AG04450 (cell line): Measurements from ENCODE around the gene GOLGA6L7. TPM values are rescaled to one million over a fixed set of nuclear protein-coding genes. Genes with fewer than 3 reads are reported as not detected.
"Not testable (repeated sequence)": the region's sequence is repeated elsewhere in the genome, so short reads cannot be mapped to it uniquely, and the experiment has no call there.

Experiments
- CTCF ChIA-PET: fragments of 300-600, 350-600 bp; formaldehyde crosslinking; extraction: SDS; loops from one replicate; lab custom pipeline; 2022; ENCODE audit warnings: antibody characterized with exemption, inconsistent platforms; lab: Charles Lee
- POLR2A ChIA-PET: fragments of 350-600 bp; formaldehyde crosslinking; extraction: SDS; loops from one replicate; lab custom pipeline; 2021; ENCODE audit warnings: antibody characterized with exemption, inconsistent platforms; lab: Yijun Ruan, JAX
- DNase-seq: peaks from one replicate; pipeline ENCODE4 v3.0.0-alpha.2; 2011; ENCODE audit warnings: low read depth, low spot score
- H3K27ac ChIP-seq: one replicate; pipeline ENCODE4 v1.5.1; 2012; ENCODE audit warnings: low read depth, low read length, control low read depth
- H3K27me3 ChIP-seq: one replicate; pipeline ENCODE4 v1.6.0; 2012; ENCODE audit warnings: low read length; ENCODE audit not compliant: control insufficient read depth, insufficient read depth
- H3K4me3 ChIP-seq: 2 replicates; pipeline ENCODE4 v1.5.1; 2011; ENCODE audit warnings: mild to moderate bottlenecking, low read depth, low read length, control low read depth
- H3K9me3 ChIP-seq: 2 replicates; pipeline ENCODE4 v1.5.1; 2012; ENCODE audit warnings: low read length; ENCODE audit not compliant: control insufficient read depth, insufficient read depth
- polyA plus RNA-seq: library from polyadenylated mRNA; depleted of rRNA; stranded (reverse); fragments of >200 nt; gene quantifications from 2 replicates; pipeline ENCODE4 v1.2.3, GENCODE V29; 2011

Gene GOLGA6L7
- polyA plus RNA-seq, 1 experiment = not detected

GRCh38 chr15:28847247-28847646, 1.2 kb downstream of the GOLGA6L7 start:
- H3K4me3 ChIP-seq, POLR2A ChIA-PET, H3K27ac ChIP-seq, CTCF ChIA-PET, H3K9me3 ChIP-seq, H3K27me3 ChIP-seq, DNase-seq: not testable (repeated sequence)

- H3K9me3 ChIP-seq, H3K4me3 ChIP-seq, DNase-seq, POLR2A ChIA-PET, H3K27me3 ChIP-seq, H3K27ac ChIP-seq, CTCF ChIA-PET: not testable (repeated sequence)
These were observed 4.3 kb downstream of the GOLGA6L7 start for GRCh38 chr15:28844147-28844546.

GRCh38 chr15:28843520-28843919, 4.9 kb downstream of the GOLGA6L7 start:
- CTCF ChIA-PET, H3K27ac ChIP-seq, POLR2A ChIA-PET, H3K27me3 ChIP-seq, DNase-seq, H3K9me3 ChIP-seq, H3K4me3 ChIP-seq: not testable (repeated sequence)

DNA sequence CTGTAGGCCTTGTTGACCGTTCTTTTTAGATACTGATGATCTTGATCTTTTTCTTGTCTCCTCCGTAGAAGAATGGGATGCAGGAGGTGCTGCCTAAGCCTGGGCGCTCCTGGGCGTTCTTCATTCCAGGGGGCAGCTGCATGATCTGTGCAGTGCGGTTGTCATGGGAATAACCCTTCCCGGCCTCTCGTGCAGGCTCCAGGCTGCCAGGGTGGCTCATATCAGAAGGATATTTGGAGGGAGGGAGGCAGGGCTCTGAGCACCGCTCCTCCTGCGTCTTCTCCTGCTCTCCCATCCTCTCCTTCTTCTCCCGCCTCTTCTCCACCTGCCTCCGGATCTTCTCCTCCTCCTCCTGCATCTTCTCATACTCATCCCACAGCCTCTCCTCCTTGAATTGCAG, 6.2 kb downstream of the GOLGA6L7 start:
- CTCF ChIA-PET, POLR2A ChIA-PET, H3K27ac ChIP-seq, H3K27me3 ChIP-seq, DNase-seq, H3K9me3 ChIP-seq, H3K4me3 ChIP-seq: not testable (repeated sequence)

DNA sequence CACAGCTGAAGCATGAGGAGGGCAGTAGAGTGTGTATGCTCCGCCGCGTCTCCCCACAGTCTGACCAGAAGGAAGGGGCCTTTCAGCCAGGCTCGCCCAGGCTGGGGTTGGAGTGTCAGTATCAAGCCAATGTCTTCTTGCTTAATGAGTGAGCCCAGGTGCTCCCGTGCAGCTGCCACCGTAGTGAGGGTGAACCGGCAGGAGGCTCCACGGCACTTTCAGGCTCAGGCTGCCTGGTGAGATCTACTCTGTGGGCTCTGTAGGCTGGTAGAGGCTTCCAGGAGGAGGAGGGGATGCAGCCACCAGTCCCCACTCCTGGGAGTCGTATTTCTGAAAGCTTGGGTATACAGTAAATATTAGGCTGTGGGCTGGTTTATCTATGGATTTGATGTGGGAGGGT, 8.2 kb downstream of the GOLGA6L7 start:
- DNase-seq, H3K27ac ChIP-seq, H3K9me3 ChIP-seq, H3K4me3 ChIP-seq, POLR2A ChIA-PET, H3K27me3 ChIP-seq, CTCF ChIA-PET: not testable (repeated sequence)

DNA sequence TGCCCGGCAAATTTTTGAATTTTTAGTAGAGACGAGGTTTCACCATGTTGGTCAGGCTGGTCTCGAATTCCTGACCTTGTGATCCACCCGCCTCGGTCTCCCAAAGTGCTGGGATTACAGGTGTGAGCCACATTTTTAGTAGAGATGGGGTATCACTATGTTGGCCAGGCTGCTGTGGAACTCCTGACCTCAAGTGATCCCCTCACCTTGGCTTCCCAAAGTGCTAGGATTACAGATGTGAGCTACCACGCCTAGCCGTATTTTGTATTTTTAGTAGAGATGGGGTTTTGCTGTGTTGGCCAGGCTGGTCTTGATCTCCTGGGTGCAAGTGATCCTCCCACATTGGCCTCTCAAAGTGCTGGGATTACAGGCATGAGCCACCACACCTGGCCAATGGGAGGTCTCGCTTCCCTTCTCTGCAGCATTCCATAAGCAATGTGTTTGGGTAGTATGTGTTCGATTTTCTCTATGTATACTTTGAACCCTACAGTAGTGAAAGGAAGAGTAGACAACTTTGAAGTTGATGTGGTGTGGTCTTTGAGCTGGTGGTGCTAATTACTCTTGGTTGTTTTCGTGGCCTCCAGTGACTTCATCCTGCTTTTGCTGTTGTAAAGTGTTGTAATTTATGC, 13.4 kb downstream of the GOLGA6L7 start:
- H3K27ac ChIP-seq, DNase-seq, H3K4me3 ChIP-seq, POLR2A ChIA-PET, CTCF ChIA-PET, H3K27me3 ChIP-seq, H3K9me3 ChIP-seq: not testable (repeated sequence)

DNA sequence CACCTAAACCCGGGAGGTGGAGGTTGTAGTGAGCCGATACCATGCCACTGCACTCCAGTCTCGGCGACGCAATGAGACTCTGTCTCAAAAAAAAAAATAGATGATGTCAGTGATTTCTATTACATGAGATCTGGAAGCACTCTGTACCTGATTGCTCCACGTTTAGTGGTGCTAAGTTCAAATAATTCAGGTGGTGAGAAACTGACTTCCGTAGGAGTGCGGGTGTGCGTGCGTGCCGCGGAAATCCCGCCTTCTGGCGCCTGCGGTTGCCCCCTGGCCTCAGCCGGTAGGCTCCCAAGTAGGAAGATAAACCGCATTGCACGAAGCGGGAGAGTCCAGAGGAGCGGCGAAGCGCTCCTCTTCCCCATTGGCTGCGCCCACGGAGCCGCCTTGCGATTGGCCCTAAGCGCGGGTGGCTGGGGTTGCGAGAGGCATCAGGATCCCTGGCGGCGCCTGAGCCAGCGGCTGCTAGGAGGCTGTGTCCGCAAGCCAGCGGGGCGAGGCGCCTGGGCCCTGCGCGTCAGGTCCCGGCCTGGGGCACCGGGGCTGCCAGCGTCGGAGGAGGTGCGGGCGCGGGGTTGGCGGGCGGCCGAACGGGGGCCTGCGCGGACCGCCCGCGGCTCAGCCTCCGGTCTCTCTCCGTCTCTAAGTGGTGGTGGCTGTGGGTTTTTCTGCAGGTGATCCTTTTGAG, 16.4 kb downstream of the GOLGA6L7 start:
- POLR2A ChIA-PET = not testable (repeated sequence)

DNA sequence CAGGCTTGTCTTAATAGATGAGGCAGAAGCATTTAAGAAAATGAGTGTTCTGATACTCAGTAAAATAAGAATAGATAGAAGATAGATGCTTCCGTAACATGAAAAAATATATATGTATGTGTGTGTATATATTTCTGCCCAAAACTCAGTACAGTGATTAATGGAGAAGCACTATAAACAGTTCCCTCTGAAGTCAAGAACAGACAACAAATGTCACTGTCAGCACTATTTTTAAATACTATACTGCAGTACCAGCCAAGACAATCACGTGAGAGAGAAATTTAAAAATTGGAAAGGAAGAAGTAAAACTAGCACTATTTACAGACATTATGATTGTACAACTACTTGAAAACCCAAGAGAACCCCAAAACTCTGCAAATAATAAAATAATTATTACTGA, 27.0 kb downstream of the GOLGA6L7 start:
- H3K9me3 ChIP-seq, H3K4me3 ChIP-seq, DNase-seq, H3K27me3 ChIP-seq, H3K27ac ChIP-seq, POLR2A ChIA-PET, CTCF ChIA-PET: not testable (repeated sequence)

More for the DNA sequence above, 16.4 kb downstream of the GOLGA6L7 start:
- DNase-seq, H3K9me3 ChIP-seq, H3K27ac ChIP-seq, H3K4me3 ChIP-seq, CTCF ChIA-PET, H3K27me3 ChIP-seq: not testable (repeated sequence)

- POLR2A ChIA-PET, H3K27ac ChIP-seq, H3K4me3 ChIP-seq, CTCF ChIA-PET, H3K9me3 ChIP-seq, H3K27me3 ChIP-seq, DNase-seq: not testable (repeated sequence)
These were observed 28.5 kb downstream of the GOLGA6L7 start for GRCh38 chr15:28819930-28820295.

GRCh38 chr15:28819019-28819929, 29.2 kb downstream of the GOLGA6L7 start:
- H3K27ac ChIP-seq, H3K9me3 ChIP-seq, H3K4me3 ChIP-seq, H3K27me3 ChIP-seq, POLR2A ChIA-PET, DNase-seq: not testable (repeated sequence)
- CTCF ChIA-PET = interaction anchor here (1.3 kb wide), 1 partner anchor 283 kb away, joined by 3 read pairs; no protein-coding TSS in a partner anchor

DNA sequence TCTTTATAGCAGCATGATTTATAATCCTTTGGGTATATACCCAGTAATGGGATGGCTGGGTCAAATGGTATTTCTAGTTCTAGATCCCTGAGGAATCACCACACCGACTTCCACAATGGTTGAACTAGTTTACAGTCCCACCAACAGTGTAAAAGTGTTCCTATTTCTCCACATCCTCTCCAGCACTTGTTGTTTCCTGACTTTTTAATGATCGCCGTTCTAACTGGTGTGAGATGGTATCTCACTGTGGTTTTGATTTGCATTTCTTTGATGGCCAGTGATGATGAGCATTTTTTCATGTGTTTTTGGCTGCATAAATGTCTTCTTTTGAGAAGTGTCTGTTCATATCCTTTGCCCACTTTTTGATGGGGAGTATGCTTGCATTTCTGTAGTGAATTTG, 30.3 kb downstream of the GOLGA6L7 start:
- H3K27ac ChIP-seq, DNase-seq, H3K27me3 ChIP-seq, H3K9me3 ChIP-seq, POLR2A ChIA-PET, H3K4me3 ChIP-seq: not testable (repeated sequence)
- CTCF ChIA-PET = interaction anchor here (1.3 kb wide), 1 partner anchor 284 kb away, joined by 3 read pairs; no protein-coding TSS in a partner anchor
